COLO668 (cell line): ENCODE results near the gene GRID1.

Experiments
- DNase-seq: peaks from one replicate; lab custom pipeline; 2025; ENCODE audit not compliant: unreplicated experiment; lab: John Stamatoyannopoulos, UW

The GRID1 gene

GRCh38 chr10:85643845-85644525 lies 722.6 kb downstream of the GRID1 start:
- peak; percentile 21 for DNase-seq

DNA sequence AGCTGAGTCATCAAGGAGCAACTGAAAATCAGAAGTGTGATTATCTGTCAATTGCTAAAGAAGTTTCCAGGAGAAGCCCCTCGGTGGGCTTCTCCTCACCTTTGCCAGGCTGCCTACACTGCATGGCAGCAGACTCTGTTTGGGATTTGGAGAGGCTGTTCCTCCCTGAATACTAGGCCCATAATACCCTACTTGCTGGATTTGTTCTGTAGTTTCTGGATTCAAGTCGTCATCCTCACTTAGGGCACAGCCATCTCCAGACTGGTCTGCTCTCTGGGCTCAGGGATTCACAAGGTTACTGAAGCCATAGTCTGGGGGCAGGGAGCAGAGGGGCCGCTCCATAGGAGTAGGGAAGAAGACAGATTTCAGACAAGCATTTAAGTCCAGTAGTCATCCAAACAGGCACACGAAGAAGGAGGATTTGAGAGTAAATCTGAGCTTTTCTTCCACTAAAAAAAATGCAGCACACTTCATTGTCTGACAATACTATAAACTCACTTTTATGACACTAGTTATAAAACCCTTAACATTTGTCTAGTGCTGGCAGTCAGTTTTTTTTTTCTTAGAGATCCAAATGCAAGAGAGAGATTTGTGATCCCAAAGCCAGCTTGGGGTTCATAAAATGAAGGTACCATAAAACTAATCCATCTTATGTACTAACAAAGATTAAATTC lies 723.3 kb downstream of the GRID1 start:
- DNase-seq: no peak

DNA sequence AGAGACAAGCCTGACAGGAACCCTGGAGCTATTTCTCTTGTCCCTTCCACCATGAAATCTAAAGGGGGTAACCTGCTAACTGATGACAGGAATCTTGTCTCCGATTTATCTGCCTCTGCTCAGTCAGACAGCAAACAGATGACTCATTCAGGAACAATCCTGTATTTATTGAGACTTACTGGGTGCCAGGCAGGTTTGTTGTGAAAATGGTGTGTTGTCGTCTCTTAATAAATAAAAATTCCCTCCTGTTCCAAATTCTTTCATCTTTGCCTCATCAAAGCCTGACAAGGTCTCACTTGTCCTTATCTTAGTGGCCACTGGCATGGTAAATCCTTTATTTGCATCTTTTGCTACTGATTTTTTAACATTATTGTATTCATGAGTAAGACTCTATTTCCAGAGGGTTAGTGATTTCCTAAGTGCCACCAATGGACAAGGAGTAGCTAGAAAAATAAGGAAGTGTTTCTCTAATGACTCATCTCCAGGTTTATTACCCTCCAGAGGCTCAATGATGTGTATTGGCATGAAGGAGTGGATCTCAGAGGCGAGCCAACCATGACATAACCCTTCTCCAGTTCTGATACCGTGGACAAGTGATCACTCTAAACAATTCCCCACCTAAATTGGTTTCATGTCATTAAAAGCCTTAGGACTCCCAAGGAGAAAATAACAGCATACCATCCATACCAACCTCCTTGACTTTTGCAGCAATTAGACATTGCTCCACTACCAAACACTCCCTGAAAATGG lies 724.0 kb downstream of the GRID1 start:
- peak; percentile 9 for DNase-seq

DNA sequence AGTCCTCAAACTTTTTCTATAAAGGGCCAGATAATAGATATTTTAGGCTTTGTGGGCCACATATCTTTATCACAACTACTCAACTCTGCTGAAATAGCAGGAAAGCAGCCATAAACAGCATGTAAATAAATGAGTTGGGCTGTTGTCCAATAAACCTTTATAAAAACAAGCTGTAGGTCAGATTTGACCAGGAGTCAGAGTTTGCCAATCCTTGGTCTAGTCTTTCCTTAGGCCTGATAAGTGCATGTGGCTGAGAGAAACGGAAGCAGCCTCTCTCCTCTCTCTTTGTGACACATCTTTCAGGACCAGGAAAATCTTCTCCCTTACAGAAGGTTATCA lies 724.5 kb downstream of the GRID1 start:
- no peak for DNase-seq

GRCh38 chr10:85641479-85642009 lies 725.1 kb downstream of the GRID1 start:
- no peak for DNase-seq

DNA sequence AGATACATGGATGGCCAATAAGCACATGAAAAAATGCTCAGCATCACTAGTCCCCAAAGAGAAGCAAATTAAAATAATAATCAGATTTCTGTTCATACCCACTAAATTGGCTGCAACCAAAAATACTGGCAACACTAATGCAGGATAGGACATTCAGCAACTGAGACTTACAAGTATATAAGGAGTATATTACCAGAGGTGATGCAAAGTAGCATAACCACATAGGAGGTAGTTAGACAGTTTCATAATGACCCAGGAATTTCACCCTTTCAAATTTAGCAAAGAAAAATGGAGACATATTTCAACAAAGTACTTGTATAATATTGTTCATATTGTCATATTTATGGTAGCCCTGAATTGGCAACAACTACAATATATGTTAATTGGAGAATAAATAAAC lies 727.8 kb downstream of the GRID1 start:
- no peak for DNase-seq

GRCh38 chr10:85635650-85636049 lies 730.9 kb downstream of the GRID1 start:
- no peak for DNase-seq

GRCh38 chr10:85624511-85624910 lies 742.1 kb downstream of the GRID1 start:
- no peak for DNase-seq

DNA sequence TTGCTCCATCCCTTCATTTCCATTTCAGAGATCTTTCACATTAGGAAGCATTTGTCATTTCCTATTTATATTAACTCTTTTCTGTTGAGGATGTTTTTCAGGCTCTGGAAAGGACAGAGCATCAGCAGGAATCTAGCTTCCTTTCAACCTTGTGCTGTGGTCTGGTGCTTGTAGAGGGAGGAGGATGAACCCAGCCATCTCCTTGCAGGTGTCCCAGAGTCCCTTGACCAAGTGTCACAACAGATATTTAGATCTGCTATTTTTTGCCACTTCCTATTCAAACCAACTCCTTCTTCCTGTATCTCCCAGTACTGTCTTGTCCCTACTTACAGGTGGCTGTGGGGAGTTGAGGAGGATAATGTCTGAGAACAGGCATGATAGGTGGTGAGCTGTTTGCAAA lies 742.8 kb downstream of the GRID1 start:
- no peak for DNase-seq

DNA sequence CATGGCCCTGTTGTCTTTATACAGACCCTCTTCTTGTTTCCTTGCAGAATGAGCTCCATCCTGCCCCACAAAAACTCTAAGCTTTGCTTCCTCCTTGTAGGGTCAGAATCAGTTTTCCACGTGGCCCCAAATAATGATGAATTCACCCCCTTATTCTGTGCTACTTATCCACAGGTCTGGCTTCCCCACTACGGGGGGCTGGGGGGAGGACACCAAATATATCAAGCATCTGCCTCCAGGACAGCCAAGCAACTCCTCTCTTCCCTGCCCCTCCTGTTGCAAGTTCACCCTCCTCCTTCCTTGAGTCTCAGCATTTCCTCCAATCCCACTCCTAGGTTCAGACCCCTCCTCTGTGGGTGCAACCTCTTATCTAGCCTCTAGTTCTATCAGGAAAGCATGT lies 743.3 kb downstream of the GRID1 start:
- DNase-seq: no peak

DNA sequence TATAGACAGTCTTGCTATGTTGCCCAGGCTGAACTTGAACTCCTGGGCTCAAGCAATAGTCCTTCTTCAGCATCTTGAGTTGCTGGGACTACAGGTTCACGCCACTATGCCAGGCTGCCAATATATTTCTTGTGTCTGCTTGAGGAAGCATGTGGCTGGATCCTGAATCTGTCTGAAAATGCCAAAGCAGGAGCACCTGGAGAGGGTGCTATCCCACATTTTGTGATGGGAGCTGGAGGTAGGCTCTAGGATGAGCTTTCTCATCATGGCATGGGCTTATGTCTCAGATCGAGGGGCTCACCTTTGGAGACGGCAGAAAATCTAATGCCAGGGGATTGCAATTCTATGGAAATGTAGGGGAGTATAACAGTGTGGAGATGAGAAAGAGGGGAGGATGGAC lies 744.2 kb downstream of the GRID1 start:
- DNase-seq: no peak

GRCh38 chr10:85621562-85621961 lies 745.0 kb downstream of the GRID1 start:
- no peak for DNase-seq

DNA sequence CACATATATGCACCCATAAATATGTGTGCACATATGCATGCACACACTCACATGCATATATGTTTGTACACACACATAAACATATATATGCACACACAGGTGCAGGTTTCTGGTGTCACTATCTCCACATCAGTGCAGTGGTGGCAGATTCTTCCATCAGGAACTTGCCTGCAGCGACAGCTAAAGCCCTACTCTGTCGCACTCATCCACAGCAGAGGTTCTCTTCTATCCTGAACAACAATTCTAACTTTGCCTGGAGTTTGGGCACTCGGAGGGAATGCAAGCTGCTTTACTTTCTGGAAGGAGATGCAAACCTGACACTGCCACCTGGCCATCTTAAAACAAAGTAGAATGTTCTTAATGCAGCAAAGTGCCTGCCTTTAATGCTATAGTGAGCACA lies 745.8 kb downstream of the GRID1 start:
- no peak for DNase-seq

DNA sequence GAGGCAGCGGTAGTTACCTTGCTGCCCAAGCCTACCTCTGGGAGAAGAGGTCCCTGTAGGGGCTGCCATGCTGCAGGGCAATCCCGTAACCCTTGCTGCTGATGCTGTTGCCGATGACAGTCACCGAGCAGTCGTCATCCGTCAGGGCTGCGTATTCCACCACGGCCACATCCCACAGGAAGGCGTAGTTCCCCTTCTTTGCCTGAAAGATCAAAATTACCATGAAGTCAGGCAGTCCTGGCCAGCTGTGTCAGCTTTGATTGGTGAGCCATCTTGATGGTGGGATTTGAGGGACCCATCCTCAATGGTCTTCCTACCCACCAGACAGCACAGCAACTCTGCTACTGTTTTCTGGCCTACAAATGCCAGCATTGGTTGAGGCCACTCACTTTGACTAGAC lies 746.8 kb downstream of the GRID1 start:
- DNase-seq: no peak

GRCh38 chr10:85618841-85619240 lies 747.8 kb downstream of the GRID1 start:
- no peak for DNase-seq

GRCh38 chr10:85617751-85618546 lies 748.6 kb downstream of the GRID1 start:
- no peak for DNase-seq

DNA sequence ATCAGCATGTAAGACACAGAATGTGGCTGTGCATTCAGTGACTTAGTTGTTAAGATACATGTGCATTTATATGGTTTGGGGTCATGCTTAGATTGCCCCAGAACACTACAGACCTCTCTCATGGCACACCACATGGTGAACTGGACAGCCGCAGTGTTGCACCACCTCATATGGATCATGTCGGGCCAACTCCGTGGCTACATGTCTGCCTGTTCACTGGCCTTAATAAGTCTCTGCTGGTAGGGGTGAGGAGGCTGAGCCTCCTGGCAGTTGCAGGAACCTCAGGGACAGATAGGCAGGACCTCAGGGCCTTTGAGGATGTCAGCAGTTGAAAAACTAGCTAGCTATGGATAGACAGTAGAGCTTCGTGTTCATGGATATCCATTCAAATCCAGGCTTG lies 751.0 kb downstream of the GRID1 start:
- no peak for DNase-seq

GRCh38 chr10:85614981-85615380 lies 751.6 kb downstream of the GRID1 start:
- DNase-seq: no peak

- no peak for DNase-seq
Observed at GRCh38 chr10:85614566-85614965, 752.0 kb downstream of the GRID1 start.

GRCh38 chr10:85613391-85613790 lies 753.2 kb downstream of the GRID1 start:
- DNase-seq: no peak

- DNase-seq: no peak
Observed at GRCh38 chr10:85612833-85613232, 753.8 kb downstream of the GRID1 start.
